Urothelium cell line (cell line): ENCODE results near the gene TMEM131L.
A peak's percentile ranks its signal among the peaks of the same experiment; 100 is the strongest.
"Not testable (repeated sequence)": the region's sequence is repeated elsewhere in the genome, so short reads cannot be mapped to it uniquely, and the experiment has no call there.

Source experiments
- DNase-seq: peaks from one replicate; pipeline ENCODE4 v3.0.0; 2011; ENCODE audit warnings: low spot score, mixed read lengths
- FAIRE-seq: peaks from 2 replicates; lab custom pipeline; 2011; peaks lifted over from hg19 to GRCh38; lab: Jason Lieb, UNC

TMEM131L gene

DNA sequence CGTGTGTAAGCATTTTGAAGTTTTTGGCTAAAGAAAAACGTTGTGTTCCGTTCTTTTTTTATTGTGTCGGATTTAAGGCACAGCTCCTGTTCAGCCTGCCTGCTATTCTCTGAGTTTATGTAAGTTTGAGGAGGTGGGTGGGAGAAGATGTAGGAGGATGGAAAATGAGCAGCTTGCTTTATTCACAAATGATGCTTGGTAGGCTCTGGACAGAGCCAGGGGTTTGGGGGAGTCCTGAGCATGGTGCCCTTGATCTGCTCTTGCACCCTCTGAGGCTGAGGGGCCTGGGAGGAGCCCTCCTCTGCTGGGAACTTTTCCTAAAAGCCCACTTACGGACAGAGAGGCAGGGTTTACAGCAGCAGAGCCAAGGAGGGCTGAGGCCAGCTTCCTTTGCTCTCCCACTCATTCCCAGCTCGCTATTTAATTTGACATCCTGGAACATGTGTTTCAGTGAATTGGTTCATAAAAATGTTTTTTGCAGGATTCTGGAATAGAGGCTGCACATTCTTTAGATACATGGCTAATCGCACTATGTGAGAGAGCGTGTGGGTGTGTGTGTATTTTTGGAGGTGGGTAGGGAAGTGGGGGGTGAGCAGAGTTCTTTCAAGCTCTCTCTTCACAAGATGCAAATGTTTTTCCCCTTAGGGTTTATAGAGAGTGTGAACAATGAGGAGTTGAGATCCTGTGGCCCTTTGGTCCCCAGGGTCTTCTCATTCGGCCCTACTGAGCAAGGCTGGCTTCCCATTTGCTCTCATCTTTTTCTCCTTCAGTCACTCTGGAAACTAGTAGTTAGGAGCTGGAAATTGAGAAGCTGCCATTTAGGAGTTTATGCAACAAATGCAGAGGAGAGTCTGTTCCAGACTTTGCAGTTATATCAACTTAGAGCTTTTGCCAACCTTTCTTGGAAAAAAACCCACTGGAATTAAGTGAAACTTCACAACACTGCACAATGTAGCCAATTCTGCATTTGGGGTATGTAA, 32.1 kb downstream of the TMEM131L start:
- DNase-seq, result no peak
- no peak for FAIRE-seq

GRCh38 chr4:153499005-153499404, 32.8 kb downstream of the TMEM131L start:
- FAIRE-seq (no peak), DNase-seq (no peak)

GRCh38 chr4:153501578-153501977, 35.4 kb downstream of the TMEM131L start:
- FAIRE-seq, result no peak

DNA sequence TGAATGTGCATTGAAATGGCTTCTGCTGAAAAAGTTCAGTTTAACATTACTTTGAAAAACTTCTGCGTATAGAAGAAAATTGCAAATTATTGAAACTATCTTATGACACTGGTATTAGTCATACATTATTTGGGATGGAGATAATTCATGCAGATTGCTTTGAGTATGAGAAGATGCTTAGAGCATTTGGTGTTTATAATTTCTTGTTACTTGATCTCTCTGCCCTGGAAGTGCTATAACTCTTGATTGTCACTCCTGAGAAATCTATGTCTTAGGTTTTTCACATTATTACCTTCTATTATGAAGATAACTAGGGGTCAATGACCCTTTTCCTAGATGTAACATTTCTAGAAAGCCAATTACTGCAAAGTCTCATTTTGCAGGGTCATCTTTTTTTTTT, 36.4 kb downstream of the TMEM131L start:
- DNase-seq, result no peak
- no peak for FAIRE-seq

More at GRCh38 chr4:153501578-153501977, 35.4 kb downstream of the TMEM131L start:
- no peak for DNase-seq

DNA sequence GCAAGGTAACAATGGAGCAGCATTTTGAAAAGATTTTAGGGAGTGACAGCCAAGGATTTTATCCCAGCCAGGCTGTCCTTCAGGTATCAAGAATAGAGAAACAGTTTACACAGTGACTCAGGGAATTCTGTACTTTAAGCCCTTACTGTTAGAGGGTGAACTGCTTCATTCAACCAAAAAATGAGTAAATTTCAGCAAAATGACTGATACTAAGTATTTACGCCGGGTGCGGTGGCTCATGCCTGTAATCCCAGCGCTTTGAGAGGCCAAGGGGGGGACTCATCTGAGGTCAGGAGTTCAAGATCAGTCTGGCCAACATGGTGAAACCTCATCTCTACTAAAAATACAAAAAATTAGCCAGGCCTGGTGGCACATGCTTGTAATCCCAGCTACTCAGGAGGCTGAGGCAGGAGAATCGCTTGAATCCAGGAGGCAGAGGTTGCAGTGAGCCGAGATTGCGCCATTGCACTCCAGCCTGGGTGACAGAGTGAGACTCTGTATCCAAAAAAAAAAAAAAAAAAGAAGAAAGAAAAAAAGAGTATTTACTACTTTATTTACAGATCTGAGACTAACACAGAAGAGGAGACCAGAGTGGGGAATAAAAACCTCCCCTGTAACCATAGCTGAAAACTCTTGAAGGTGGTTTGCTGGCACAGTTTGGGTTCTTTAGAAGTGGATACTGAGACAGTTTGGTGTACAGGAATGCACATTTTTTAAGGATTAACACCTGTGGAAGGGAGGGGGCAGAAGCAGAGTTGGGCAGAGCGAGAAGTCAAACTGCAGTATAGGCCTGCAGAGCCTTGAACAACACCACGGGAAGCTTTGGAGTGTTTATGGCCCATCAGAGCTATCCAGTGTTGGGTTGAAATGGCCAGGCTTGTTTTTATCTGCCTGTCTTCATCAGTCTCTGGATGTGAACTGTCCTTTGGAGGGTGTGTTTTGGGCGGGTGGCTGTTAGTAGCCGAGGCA, 40.5 kb downstream of the TMEM131L start:
- no peak for DNase-seq
- FAIRE-seq, result no peak

GRCh38 chr4:153507310-153508073, 41.3 kb downstream of the TMEM131L start:
- DNase-seq (no peak), FAIRE-seq (no peak)

- not testable (repeated sequence) for FAIRE-seq, DNase-seq
These were observed 43.1 kb downstream of the TMEM131L start for GRCh38 chr4:153509212-153509611.

- no peak for FAIRE-seq
These were observed 43.6 kb downstream of the TMEM131L start for GRCh38 chr4:153509724-153510123.

GRCh38 chr4:153510252-153511001, 44.3 kb downstream of the TMEM131L start:
- DNase-seq (no peak), FAIRE-seq (no peak)

More at GRCh38 chr4:153509724-153510123, 43.6 kb downstream of the TMEM131L start:
- DNase-seq, result no peak

DNA sequence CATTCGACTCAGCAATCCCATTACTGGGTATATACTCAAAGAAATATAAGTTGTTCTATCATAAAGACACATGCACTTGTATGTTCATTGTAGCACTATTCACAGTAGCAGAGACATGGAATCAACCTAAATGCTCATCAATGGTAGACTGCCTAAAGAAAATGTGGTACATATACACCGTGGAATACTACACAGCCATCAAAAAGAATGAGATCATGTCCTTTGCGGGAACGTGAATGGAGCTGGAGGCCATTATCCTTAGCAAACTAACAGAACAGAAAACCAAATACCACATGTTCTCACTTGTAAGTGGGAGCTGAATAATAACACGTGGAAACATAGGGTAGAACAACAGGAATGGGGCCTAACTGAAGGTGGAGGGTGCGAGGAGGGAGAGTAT, 44.9 kb downstream of the TMEM131L start:
- DNase-seq (no peak), FAIRE-seq (peak; percentile 9)

- DNase-seq (no peak), FAIRE-seq (no peak)
These were observed 46.1 kb downstream of the TMEM131L start for GRCh38 chr4:153512162-153512852.

- no peak for DNase-seq
- no peak for FAIRE-seq
These were observed 46.9 kb downstream of the TMEM131L start for GRCh38 chr4:153512952-153513500.

GRCh38 chr4:153513596-153513995, 47.4 kb downstream of the TMEM131L start:
- FAIRE-seq, result no peak
- peak; percentile 14 for DNase-seq

DNA sequence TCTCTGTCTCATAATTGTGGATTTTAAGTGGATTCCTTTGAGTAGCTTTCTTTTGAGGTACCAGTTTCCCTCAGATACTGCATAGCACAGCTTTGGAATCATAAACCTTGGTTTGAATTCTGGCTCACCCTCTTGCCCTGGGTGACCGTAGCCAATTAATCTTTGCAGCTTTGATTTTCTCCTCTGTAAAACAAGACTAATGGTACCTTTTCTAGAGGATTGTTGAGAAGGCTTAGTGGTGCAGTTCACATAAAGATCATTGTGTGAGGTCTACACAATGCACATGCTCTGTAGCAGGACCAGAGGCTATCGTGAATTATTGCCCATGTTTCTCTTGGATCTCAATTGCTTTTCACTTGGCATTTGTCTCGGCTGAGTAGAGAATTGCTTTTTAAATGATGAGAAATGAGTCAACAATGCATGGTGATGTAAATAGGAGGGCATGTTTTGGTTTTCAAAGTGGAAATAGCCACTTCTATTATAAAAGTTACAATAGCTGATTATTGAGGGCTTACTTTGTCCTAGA, 47.9 kb downstream of the TMEM131L start:
- no peak for FAIRE-seq
- peak; percentile 33 for DNase-seq

- DNase-seq (no peak), FAIRE-seq (no peak)
These were observed 48.7 kb downstream of the TMEM131L start for GRCh38 chr4:153514688-153515426.

GRCh38 chr4:153517159-153517558, 51.0 kb downstream of the TMEM131L start:
- DNase-seq, result no peak
- no peak for FAIRE-seq

DNA sequence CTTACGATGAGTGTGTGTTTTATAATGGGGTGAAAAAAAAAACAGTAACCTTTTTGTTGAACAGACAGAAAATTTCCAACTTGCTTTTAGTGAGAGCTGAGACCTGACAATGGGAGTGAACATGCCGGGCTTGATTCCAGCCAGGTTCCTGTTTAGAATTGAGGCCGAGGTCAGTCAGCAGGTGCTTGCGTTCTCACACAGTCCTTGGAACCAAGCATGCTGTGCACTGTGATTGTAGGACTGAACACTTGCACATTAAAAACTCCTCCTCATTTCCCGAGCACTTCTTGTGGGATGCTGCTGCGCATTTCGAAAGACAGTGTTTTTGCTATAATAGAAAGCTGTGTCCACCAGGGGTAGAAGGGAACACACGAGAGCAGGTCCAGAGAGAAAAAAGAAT, 51.8 kb downstream of the TMEM131L start:
- FAIRE-seq, result no peak
- no peak for DNase-seq
